ENCODE results near the gene ARHGAP31. TPM values are rescaled to one million over a fixed set of nuclear protein-coding genes. Genes with fewer than 3 reads are reported as not detected.

Gene ARHGAP31
- polyA plus RNA-seq, 3 donors, result 4.7 to 9.8 (median 7.6) TPM

DNA sequence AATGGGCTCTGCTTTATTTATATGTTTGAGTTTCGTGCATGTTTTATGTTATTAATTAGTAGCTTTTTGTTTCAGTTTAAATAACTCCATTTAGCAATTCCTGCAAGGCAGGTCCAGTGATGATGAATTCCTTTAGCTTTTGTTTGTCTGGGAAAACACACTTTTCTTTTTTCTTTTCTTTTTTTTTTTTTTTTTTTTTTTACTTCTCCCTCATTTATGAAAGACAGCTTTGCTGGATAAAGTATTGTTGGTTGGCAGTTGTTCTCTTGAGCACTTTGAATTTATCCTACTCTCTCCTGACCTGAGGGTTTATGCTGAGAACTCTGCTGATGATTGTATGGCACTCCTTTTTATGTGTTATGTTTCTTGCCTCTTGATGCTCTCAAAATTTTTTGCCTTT, 133.5 kb downstream of the ARHGAP31 start:
- no peak for DNase-seq
- H3K4me1 Mint-ChIP-seq, result peaks cover 3% of the 10 kb centered on the region
- Histone ChIP-seq H3K9me3 (replicated peaks in 1 of 2; ENCODE audit: control insufficient read depth in 1 of 2, insufficient read depth in 1 of 2, low read length in 2 of 2) (peaks cover 0 to 56% of the 10 kb centered on the region in 2 donors), H3K36me3 (replicated peaks in 1 of 2; ENCODE audit: control insufficient read depth in 1 of 2, insufficient read depth in 2 of 2, low read length in 2 of 2) (peaks cover 37 to 43% of the 10 kb centered on the region in 2 donors), H3K4me1 (ENCODE audit: control insufficient read depth in 1 of 2, insufficient read depth in 2 of 2, low read length in 2 of 2) (no peaks in the 10 kb centered on the region), H3K27ac (ENCODE audit: low read depth in 1 of 2, low read length in 2 of 2) (no peak overlapping the region), H4K20me1 (ENCODE audit: insufficient read depth, low read length) (no peaks in the 10 kb centered on the region), H3K27me3 (ENCODE audit: control insufficient read depth in 2 of 2, insufficient read depth in 2 of 2, low read length in 2 of 2) (no peaks in the 10 kb centered on the region), H3K4me3 (replicated peaks in 1 of 3; ENCODE audit: low read depth in 2 of 3, low read length in 3 of 3) (no peak overlapping the region), H2AFZ (ENCODE audit: insufficient read depth, low read depth, low read length, poor library complexity, severe bottlenecking) (no peak overlapping the region), H3K79me2 (ENCODE audit: insufficient read depth, low read length) (no peaks in the 10 kb centered on the region), H3K4me2 (replicated peaks; ENCODE audit: extremely low read depth, low read length, poor library complexity, severe bottlenecking) (no peak overlapping the region), H3K9ac (ENCODE audit: insufficient read depth, low read length, poor library complexity, severe bottlenecking) (no peak overlapping the region)
- H3K27ac Mint-ChIP-seq, result no peak overlapping the region
- intact Hi-C loops (cut with micrococcal nuclease), result no loop called here
- H3K9me3 Mint-ChIP-seq, result peaks cover 33 to 55% (median 44%) of the 10 kb centered on the region in 7 donors
- H3K36me3 Mint-ChIP-seq, result peaks cover 36 to 47% of the 10 kb centered on the region in 2 donors
- TF ChIP-seq, protein P1, sequence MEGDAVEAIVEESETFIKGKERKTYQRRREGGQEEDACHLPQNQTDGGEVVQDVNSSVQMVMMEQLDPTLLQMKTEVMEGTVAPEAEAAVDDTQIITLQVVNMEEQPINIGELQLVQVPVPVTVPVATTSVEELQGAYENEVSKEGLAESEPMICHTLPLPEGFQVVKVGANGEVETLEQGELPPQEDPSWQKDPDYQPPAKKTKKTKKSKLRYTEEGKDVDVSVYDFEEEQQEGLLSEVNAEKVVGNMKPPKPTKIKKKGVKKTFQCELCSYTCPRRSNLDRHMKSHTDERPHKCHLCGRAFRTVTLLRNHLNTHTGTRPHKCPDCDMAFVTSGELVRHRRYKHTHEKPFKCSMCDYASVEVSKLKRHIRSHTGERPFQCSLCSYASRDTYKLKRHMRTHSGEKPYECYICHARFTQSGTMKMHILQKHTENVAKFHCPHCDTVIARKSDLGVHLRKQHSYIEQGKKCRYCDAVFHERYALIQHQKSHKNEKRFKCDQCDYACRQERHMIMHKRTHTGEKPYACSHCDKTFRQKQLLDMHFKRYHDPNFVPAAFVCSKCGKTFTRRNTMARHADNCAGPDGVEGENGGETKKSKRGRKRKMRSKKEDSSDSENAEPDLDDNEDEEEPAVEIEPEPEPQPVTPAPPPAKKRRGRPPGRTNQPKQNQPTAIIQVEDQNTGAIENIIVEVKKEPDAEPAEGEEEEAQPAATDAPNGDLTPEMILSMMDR (IDR thresholded peaks at IDR 0.05), result no peak
- H3K4me3 Mint-ChIP-seq, result no peak overlapping the region
- WGBS (ENCODE audit: insufficient coverage), result no CpG with 5 or more reads among the region's 1 CpG
- H3K27me3 Mint-ChIP-seq (ENCODE audit: low read depth in 3 of 3), result peaks cover 0 to 4% (median 0%) of the 10 kb centered on the region in 3 donors

GRCh38 chr3:119428538-119428937, 134.4 kb downstream of the ARHGAP31 start:
- H3K27me3 Mint-ChIP-seq (ENCODE audit: low read depth in 3 of 3), result peaks cover 0 to 4% (median 0%) of the 10 kb centered on the region in 3 donors
- no peak overlapping the region for H3K4me3 ChIP-seq (replicated peaks in 1 of 3; ENCODE audit: low read depth in 2 of 3, low read length in 3 of 3)
- H3K4me1 ChIP-seq (ENCODE audit: control insufficient read depth in 1 of 2, insufficient read depth in 2 of 2, low read length in 2 of 2), result no peaks in the 10 kb centered on the region
- no peaks in the 10 kb centered on the region for H3K79me2 ChIP-seq (ENCODE audit: insufficient read depth, low read length)
- H3K36me3 ChIP-seq (replicated peaks in 1 of 2; ENCODE audit: control insufficient read depth in 1 of 2, insufficient read depth in 2 of 2, low read length in 2 of 2), result peaks cover 46 to 52% of the 10 kb centered on the region in 2 donors
- peaks cover 0 to 56% of the 10 kb centered on the region in 2 donors for H3K9me3 ChIP-seq (replicated peaks in 1 of 2; ENCODE audit: control insufficient read depth in 1 of 2, insufficient read depth in 1 of 2, low read length in 2 of 2)
- TF ChIP-seq, protein P1 (IDR thresholded peaks at IDR 0.05), result no peak
- H3K9ac ChIP-seq (ENCODE audit: insufficient read depth, low read length, poor library complexity, severe bottlenecking), result no peak overlapping the region
- no peaks in the 10 kb centered on the region for H3K27me3 ChIP-seq (ENCODE audit: control insufficient read depth in 2 of 2, insufficient read depth in 2 of 2, low read length in 2 of 2)
- H3K4me3 Mint-ChIP-seq, result no peak overlapping the region
- no peak overlapping the region for H2AFZ ChIP-seq (ENCODE audit: insufficient read depth, low read depth, low read length, poor library complexity, severe bottlenecking)
- H3K4me1 Mint-ChIP-seq, result peaks cover 3% of the 10 kb centered on the region
- no peak overlapping the region for H3K27ac Mint-ChIP-seq
- H4K20me1 ChIP-seq (ENCODE audit: insufficient read depth, low read length), result no peaks in the 10 kb centered on the region
- H3K4me2 ChIP-seq (replicated peaks; ENCODE audit: extremely low read depth, low read length, poor library complexity, severe bottlenecking), result no peak overlapping the region
- no peak overlapping the region for H3K27ac ChIP-seq (ENCODE audit: low read depth in 1 of 2, low read length in 2 of 2)
- no peak for DNase-seq
- no CpG with 5 or more reads among the region's 1 CpG for WGBS (ENCODE audit: insufficient coverage)
- H3K36me3 Mint-ChIP-seq, result peaks cover 41 to 55% of the 10 kb centered on the region in 2 donors
- H3K9me3 Mint-ChIP-seq, result peaks cover 33 to 52% (median 44%) of the 10 kb centered on the region in 7 donors
- intact Hi-C loops (cut with micrococcal nuclease), result no loop called here
